ENCODE measurements around the gene BATF3.

The BATF3 gene

DNA sequence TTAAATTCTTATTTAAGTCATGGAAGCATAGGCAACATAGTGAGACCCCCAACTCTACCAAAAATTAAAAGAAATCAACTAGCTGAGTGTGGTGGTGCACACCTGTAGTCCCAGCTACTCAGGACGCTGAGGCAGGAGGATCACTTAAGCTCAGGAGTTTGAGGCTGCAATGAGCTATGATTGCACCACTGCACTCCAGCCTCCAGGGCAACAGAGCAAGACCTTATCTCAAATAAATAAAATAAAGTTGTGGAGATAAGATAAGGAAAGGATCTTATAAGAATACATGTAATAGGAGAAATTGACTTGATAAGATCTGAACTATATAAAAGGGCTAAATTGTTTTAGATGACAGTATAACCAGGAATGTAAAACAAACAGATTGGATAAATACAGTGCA, 2.3 kb upstream of the BATF3 start:
- H3K4me1 ChIP-seq (ENCODE audit: control insufficient read depth, insufficient read depth, low read length): no peaks in the 10 kb centered on the region
- peaks cover 68% of the 10 kb centered on the region for H3K27me3 ChIP-seq (ENCODE audit: control insufficient read depth, insufficient read depth, low read length)
- no peak overlapping the region for H3K9ac ChIP-seq (ENCODE audit: low read depth, low read length)
- no peaks in the 10 kb centered on the region for H3K9me3 ChIP-seq (ENCODE audit: control insufficient read depth, insufficient read depth, low read length)
- H3K4me3 ChIP-seq (ENCODE audit: low read depth, low read length): no peak overlapping the region
- no peaks in the 10 kb centered on the region for H3K36me3 ChIP-seq (ENCODE audit: control insufficient read depth, insufficient read depth, low read length)

DNA sequence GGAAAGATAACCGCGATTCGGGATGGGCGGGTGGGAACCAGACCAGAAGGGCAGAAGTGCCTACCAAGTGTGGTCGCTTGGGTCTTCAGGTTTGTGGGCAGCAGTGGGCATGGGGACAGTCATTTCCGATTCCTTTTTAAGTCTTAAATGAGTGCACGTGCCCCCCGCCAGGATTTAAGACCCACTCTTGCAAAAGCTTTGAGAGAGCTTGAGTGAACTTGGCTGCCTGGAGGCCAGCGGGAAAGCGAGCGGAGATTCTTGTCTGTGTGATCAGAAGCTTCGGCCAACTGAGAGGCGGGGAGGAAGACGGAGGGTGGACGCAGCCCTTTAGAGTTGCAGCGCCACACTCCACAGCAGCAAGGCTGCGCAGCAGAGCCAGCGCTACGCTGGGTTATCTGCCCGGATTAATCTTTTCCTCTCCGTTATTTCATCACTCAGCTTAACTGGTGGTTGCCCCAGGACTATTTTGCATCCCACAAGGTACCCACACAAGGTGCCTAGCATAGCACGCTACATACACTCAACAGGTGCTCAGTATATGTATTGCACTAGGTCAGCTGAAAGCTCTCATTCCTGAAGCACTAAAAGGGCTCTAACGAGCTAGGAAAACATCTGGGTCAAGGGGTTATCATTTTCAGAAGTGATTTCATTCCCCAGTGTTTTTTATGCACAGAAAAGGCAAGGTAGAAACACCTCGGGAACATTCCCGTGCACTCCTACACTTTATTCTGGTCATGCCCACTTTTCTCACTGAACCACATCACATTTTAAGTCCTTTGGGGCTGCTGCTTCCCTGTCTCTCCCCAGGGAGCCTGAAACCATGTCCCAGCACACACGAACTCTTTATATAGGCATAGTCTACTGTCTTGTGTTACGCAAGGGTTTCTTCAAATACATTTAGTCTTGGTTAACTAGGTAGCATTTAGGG, 1.5 kb upstream of the BATF3 start:
- H3K9ac ChIP-seq (ENCODE audit: low read depth, low read length): no peak overlapping the region
- no peaks in the 10 kb centered on the region for H3K9me3 ChIP-seq (ENCODE audit: control insufficient read depth, insufficient read depth, low read length)
- peak overlapping the region; percentile 54 for H3K4me3 ChIP-seq (ENCODE audit: low read depth, low read length)
- H3K27me3 ChIP-seq (ENCODE audit: control insufficient read depth, insufficient read depth, low read length): peaks cover 74% of the 10 kb centered on the region
- no peaks in the 10 kb centered on the region for H3K4me1 ChIP-seq (ENCODE audit: control insufficient read depth, insufficient read depth, low read length)
- no peaks in the 10 kb centered on the region for H3K36me3 ChIP-seq (ENCODE audit: control insufficient read depth, insufficient read depth, low read length)

DNA sequence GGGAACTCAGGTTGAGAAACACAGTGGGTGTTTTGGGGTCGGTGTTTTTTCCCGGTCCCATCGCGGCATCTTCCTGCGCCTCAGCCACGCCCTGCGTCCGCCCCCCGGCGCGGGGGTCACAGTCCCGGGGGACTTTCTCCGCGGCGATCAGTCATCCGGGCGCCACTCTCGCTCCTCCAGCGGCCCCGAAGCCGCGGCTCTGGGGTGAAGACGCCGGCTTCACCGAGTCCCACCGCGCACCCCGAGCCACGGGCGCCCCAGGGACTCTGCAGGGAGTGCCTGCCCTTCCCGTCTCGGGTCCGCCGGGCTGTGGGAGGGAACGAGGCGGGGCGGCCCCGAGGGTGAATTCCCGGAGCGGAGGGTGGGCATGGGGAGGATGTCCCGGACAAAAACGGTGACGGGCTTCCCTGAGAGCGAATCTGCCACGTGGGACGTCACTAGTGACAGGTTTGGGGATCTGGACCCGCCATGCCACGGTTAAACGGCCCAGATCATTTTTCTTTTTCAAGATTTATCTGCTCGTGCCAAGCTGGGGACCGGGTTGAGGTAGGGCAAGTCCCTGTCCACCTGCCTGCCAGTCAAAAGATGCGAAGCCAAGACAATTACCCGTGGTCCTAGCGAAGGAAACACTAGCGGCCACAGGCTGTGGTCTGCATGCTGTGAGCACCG, 717 bp upstream of the BATF3 start:
- H3K4me3 ChIP-seq (ENCODE audit: low read depth, low read length): peak overlapping the region; percentile 54
- peaks cover 77% of the 10 kb centered on the region for H3K27me3 ChIP-seq (ENCODE audit: control insufficient read depth, insufficient read depth, low read length)
- no peaks in the 10 kb centered on the region for H3K4me1 ChIP-seq (ENCODE audit: control insufficient read depth, insufficient read depth, low read length)
- H3K36me3 ChIP-seq (ENCODE audit: control insufficient read depth, insufficient read depth, low read length): no peaks in the 10 kb centered on the region
- H3K9ac ChIP-seq (ENCODE audit: low read depth, low read length): no peak overlapping the region
- H3K9me3 ChIP-seq (ENCODE audit: control insufficient read depth, insufficient read depth, low read length): no peaks in the 10 kb centered on the region

DNA sequence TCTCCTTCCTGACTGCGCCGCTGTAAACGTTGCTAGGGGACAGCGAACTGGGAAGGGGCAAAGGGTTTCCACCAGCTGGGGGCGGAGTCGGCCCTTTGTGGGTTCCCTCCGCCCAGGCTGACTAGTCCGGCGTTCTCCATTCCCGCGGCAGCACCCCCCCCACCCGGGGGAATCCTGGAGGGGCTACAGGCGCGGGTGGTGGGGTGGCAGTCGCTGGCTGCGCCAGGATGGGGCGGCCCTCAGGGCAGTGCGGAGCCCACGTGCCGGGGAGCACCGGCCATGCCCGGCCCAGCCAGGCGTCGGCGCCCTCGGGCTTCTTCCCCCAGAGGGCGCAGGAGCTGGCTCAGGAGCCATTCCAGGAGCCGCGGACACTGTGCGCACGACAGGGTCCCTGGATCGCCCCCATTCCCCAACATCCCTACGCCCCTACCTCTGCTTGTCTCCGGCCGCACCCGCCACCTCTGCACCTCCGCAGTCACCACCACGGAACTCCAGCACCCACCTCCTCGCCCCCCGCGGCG, 476 bp downstream of the BATF3 start:
- Histone ChIP-seq H3K4me1 (ENCODE audit: control insufficient read depth, insufficient read depth, low read length) (no peaks in the 10 kb centered on the region), H3K27me3 (ENCODE audit: control insufficient read depth, insufficient read depth, low read length) (peaks cover 73% of the 10 kb centered on the region), H3K9ac (ENCODE audit: low read depth, low read length) (no peak overlapping the region), H3K9me3 (ENCODE audit: control insufficient read depth, insufficient read depth, low read length) (no peaks in the 10 kb centered on the region), H3K36me3 (ENCODE audit: control insufficient read depth, insufficient read depth, low read length) (no peaks in the 10 kb centered on the region), H3K4me3 (ENCODE audit: low read depth, low read length) (peak overlapping the region; percentile 46)

DNA sequence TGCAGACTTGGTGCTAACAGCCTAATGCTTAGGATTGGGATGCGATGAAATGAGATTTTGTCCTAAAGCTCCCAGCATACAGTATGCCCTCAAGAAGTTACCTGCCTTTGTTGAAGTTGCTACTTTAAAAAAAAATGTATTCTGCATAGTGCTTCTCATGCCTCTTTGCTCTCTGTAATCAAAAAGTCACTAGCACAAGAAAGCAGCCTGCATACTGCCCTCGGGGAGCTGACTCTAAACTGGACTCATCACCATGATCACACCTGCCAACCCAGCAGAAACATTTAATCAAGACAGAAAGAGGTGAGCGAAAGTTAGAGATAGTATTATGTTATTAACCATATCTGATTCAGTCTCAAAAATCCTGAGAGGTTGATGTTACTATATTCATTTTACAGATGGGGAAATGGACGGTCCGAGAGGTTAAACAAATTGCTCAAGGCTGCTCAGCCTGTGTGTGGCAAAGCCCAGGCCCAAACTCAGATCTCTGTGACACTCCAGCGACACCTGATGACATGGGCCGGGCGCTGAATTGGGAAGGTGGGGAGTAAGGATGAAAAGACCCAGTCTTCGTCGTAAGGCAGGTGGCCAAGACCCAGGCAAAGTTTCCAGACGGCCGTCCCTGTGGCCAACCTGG, 1.1 kb downstream of the BATF3 start:
- peak overlapping the region; percentile 46 for H3K4me3 ChIP-seq (ENCODE audit: low read depth, low read length)
- H3K27me3 ChIP-seq (ENCODE audit: control insufficient read depth, insufficient read depth, low read length): peaks cover 68% of the 10 kb centered on the region
- no peaks in the 10 kb centered on the region for H3K36me3 ChIP-seq (ENCODE audit: control insufficient read depth, insufficient read depth, low read length)
- H3K9me3 ChIP-seq (ENCODE audit: control insufficient read depth, insufficient read depth, low read length): no peaks in the 10 kb centered on the region
- no peak overlapping the region for H3K9ac ChIP-seq (ENCODE audit: low read depth, low read length)
- no peaks in the 10 kb centered on the region for H3K4me1 ChIP-seq (ENCODE audit: control insufficient read depth, insufficient read depth, low read length)

DNA sequence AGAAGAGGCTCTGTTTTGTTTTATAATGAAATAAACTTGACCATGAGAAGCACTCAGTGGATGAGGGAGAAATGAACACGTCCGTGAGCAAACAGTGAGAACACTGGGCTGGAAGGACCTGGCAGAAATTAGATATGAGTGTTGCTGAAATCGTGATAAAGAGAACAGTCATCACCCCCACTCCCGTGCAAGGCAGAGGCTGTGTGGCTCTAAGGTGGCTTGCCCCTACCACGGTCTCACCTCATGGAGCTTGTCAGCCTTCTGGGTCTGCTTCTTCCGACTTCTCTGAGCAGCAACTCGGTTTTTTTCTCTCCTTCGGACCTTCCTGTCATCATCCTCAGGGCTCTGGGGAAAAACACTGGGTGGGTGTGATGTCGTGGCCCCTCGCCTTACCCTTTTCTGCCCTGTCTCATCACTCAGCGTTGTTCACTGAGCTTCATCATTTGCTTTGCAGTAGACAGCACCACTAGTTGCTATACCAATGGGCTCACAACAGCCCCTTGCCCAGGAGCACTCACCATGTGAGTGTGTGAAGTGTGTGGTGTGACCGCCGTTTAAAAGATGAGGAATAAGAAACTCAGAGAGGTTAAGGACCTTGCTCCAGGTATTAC, 2.8 kb downstream of the BATF3 start:
- Histone ChIP-seq H3K9ac (ENCODE audit: low read depth, low read length) (no peak overlapping the region), H3K36me3 (ENCODE audit: control insufficient read depth, insufficient read depth, low read length) (no peaks in the 10 kb centered on the region), H3K9me3 (ENCODE audit: control insufficient read depth, insufficient read depth, low read length) (no peaks in the 10 kb centered on the region), H3K4me1 (ENCODE audit: control insufficient read depth, insufficient read depth, low read length) (no peaks in the 10 kb centered on the region), H3K4me3 (ENCODE audit: low read depth, low read length) (no peak overlapping the region), H3K27me3 (ENCODE audit: control insufficient read depth, insufficient read depth, low read length) (peaks cover 50% of the 10 kb centered on the region)

DNA sequence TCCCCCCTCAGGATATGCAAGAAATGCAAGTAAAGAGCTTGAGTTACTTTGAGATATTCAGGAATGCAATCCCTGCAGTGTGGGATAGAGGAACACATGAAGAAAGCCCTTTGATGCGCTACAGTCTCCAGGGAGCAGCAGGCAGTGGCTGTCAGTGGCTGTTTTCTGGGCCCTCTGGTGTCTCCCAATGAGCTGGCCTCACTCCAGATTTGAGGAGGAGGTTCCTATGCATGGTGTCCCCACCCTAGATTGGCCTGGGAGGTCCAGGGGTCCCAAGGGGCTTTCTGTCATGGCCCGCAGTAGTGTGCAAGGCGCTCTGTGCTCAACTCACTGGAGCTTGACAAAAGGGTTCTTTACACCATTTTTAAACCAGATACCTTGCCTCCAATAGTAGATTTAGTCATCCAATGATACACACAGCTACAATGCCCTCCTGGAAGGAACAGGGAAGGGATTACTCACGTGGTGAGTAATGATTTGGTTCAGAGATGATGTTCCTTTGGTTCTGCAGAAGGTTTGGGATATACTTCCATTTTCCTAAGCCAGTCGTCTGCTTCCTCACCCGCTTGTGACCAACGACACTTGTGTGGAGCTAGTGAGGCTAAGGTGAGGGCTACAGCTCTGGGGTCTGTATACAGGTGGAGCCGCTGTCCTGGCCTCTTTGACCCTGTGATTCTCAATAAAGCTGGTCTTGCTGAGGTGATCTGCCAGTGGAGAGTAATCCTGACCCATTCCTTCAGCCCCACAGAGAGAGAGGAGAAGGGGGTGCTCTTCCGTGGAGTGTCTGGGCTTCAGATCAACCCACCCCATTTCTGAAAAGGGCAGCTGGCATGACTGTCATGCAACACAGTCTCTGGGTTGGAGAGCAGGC, 6.6 kb downstream of the BATF3 start:
- Histone ChIP-seq H3K36me3 (ENCODE audit: control insufficient read depth, insufficient read depth, low read length) (no peaks in the 10 kb centered on the region), H3K4me1 (ENCODE audit: control insufficient read depth, insufficient read depth, low read length) (no peaks in the 10 kb centered on the region), H3K9me3 (ENCODE audit: control insufficient read depth, insufficient read depth, low read length) (no peaks in the 10 kb centered on the region), H3K4me3 (ENCODE audit: low read depth, low read length) (no peak overlapping the region), H3K9ac (ENCODE audit: low read depth, low read length) (no peak overlapping the region), H3K27me3 (ENCODE audit: control insufficient read depth, insufficient read depth, low read length) (peaks cover 20% of the 10 kb centered on the region)

DNA sequence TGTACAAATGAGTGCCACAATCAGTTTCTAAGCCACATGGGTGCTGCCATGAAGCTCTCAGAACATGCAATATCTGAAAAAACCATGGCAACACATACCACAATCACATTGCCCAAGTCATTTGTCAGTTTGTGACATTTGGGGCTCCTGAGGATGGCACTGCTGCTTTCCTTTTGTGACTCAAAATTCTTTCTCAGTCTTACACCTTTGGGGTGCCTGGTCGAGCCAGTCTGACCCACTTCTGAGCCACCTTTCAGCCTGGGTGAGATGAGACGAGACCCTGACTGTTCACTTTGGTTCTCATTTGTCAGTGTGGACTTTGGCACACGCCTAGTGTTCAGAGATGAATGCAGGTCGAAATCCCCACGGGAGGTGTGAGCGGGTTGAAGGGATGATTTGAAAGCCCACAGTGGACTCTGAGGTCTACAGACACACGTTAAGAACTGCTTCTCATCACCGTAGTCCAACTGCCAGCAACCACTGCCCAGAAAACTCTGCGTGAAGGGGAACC, 8.0 kb downstream of the BATF3 start:
- peaks cover 8% of the 10 kb centered on the region for H3K27me3 ChIP-seq (ENCODE audit: control insufficient read depth, insufficient read depth, low read length)
- no peaks in the 10 kb centered on the region for H3K4me1 ChIP-seq (ENCODE audit: control insufficient read depth, insufficient read depth, low read length)

DNA sequence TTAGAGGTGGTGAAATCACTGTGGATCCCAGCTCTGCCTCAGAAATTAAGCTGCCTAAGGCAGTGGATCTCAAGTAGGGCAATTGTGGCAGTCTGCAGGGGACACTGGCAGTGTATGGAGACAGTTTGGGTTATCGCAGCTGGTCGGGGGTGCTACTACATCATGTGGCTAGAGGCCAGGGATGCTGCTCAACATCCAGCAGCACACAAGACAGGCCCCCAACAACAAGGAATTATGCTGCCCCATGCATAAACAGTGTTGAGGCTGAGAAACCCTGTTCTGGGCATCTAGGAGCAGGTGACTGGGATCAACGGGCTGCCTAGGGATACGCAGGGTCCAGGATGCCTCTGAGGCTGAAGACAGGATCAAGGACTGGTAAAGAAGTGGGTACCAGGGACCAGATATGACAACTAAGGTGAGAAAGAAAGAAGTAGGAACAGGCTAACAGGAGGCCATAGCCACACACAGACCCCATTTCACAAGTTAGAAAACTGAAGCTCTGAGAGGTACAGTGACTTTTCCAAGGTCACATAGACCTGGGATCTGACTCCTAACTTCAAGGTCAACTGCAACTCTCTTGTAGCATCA, 8.7 kb downstream of the BATF3 start:
- Histone ChIP-seq H3K27me3 (ENCODE audit: control insufficient read depth, insufficient read depth, low read length) (peaks cover 5% of the 10 kb centered on the region), H3K4me3 (ENCODE audit: low read depth, low read length) (no peak overlapping the region), H3K36me3 (ENCODE audit: control insufficient read depth, insufficient read depth, low read length) (no peaks in the 10 kb centered on the region), H3K9me3 (ENCODE audit: control insufficient read depth, insufficient read depth, low read length) (no peaks in the 10 kb centered on the region), H3K9ac (ENCODE audit: low read depth, low read length) (no peak overlapping the region), H3K4me1 (ENCODE audit: control insufficient read depth, insufficient read depth, low read length) (no peaks in the 10 kb centered on the region)

More for the DNA sequence above, 8.0 kb downstream of the BATF3 start:
- Histone ChIP-seq H3K9me3 (ENCODE audit: control insufficient read depth, insufficient read depth, low read length) (no peaks in the 10 kb centered on the region), H3K9ac (ENCODE audit: low read depth, low read length) (no peak overlapping the region), H3K4me3 (ENCODE audit: low read depth, low read length) (no peak overlapping the region), H3K36me3 (ENCODE audit: control insufficient read depth, insufficient read depth, low read length) (no peaks in the 10 kb centered on the region)

DNA sequence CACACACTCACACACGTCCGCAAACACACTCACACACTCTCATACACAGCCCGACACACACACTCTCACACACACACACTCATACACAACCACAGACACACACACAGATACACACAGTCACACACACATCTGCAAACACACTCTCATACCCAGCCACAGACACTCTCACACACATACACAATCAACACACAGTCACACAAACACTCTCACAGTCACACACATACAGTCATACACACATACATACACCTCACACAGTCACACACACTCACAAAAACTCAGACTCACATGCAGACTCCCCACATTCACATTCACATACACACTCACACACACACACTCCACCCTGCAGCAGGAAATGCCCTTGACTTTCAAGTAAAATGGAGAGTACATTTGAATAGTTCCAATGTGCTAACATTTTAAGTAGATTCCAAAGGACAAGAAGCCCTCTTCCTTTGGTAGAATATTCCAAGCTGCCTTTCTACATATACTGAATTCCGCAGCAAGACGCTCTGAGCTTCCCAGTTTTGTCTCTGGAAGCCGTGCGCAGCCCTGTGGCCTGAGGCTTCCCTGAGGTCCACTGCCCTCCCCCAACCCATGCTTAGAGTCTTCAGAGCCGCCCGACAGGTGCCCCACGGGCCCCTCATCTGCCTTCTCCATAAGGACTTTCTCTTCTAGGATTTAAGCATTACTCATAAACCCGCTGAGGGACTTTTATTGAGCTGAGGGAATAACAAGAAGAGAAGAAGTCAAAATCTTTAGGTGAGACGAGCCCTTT, 9.7 kb downstream of the BATF3 start:
- Histone ChIP-seq H3K4me3 (ENCODE audit: low read depth, low read length) (no peak overlapping the region), H3K27me3 (ENCODE audit: control insufficient read depth, insufficient read depth, low read length) (peaks cover 3% of the 10 kb centered on the region), H3K4me1 (ENCODE audit: control insufficient read depth, insufficient read depth, low read length) (no peaks in the 10 kb centered on the region), H3K9me3 (ENCODE audit: control insufficient read depth, insufficient read depth, low read length) (no peaks in the 10 kb centered on the region), H3K36me3 (ENCODE audit: control insufficient read depth, insufficient read depth, low read length) (no peaks in the 10 kb centered on the region), H3K9ac (ENCODE audit: low read depth, low read length) (no peak overlapping the region)
